Fibroblast of skin of right quadriceps (primary cell): ENCODE measurements around the gene GEMIN8.
A peak's percentile ranks its signal among the peaks of the same experiment; 100 is the strongest.

Source experiments
- DNase-seq: peaks from one replicate; pipeline ENCODE4 v3.0.0-alpha.2; 2013

GEMIN8 gene

DNA sequence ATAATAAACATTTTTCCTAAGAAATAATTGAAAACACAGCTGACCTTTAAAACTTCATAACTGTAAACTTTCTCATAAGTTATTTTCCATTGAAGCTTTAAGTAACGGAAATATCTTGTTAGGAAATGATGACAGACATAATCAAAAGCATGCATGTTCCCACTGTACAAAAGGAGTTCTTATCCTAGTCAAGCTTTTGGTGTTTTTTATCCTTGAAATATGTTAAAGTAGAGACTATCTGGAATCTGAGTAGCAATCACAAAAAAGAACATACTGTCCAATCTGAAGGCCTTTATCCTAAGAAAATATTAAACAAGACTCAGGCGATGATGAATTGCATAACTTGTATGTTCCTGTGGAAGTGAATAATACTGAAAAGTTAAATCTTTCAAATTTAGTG lies 14.4 kb downstream of the GEMIN8 start:
- DNase-seq = peak; percentile 42

GRCh38 chrX:14014526-14014925 lies 15.2 kb downstream of the GEMIN8 start:
- no peak for DNase-seq

DNA sequence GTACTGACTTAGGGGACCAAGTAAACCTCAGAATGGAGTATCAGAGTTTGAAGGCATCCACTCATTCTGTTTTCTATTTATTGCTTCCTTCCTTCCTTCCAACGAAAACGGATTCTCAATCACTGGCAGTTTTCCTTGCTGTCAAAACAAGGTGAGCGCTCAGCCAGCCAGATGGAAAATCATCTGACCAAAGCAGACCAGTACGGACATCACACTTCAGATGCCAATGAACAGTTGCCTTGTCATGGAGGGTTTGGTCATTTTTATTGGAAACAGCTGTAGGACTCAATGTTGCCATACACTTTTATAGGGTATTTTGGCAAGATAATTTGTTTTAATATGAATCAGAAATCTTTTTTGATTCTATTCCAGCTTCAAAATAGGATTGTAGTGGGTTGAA lies 16.6 kb downstream of the GEMIN8 start:
- peak; percentile 28 for DNase-seq

GRCh38 chrX:14010566-14010965 lies 19.1 kb downstream of the GEMIN8 start:
- DNase-seq = no peak

GRCh38 chrX:14006540-14006939 lies 23.2 kb downstream of the GEMIN8 start:
- no peak for DNase-seq

GRCh38 chrX:14003876-14004425 lies 25.7 kb downstream of the GEMIN8 start:
- DNase-seq = no peak

DNA sequence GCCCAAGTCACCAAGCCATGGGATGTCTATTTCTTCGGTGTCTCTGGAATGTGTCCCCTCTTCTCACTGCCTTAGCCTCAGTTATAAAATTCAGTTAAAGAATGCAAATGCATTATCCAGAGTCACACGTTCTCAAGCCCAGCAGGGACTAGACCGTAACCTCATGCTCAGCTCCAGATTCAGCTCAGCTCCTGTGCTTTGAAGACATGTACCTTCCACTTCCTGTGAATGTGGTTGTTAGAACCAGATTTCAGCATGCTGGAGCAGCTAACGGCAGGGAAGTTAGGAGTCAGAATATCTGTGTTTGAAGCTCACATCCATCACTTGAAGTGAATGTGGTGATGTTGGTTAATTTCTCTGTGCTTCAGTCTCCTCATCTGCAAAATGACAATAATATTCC lies 26.7 kb downstream of the GEMIN8 start:
- DNase-seq = no peak

DNA sequence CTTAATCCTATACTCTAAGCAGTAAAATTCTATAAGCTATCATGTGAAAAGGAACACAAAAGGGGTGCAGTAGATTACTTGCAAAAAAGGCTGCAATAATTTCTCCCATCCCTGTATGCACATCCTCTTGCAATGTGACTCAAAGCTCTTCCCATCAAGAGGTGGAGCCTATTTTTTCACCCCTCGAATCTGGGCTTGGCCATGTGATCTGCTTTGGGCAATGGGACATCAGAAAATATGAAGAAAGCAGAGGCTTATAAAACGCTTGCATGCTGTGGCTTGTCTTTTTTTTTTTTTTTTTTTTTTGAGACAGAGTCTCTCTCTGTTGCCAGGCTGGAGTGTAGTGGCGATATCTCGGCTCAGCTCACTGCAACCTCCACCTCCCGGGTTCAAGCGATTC lies 33.0 kb downstream of the GEMIN8 start:
- DNase-seq = no peak

- peak; percentile 40 for DNase-seq
Measured at GRCh38 chrX:13994536-13995080, 35.1 kb downstream of the GEMIN8 start.

DNA sequence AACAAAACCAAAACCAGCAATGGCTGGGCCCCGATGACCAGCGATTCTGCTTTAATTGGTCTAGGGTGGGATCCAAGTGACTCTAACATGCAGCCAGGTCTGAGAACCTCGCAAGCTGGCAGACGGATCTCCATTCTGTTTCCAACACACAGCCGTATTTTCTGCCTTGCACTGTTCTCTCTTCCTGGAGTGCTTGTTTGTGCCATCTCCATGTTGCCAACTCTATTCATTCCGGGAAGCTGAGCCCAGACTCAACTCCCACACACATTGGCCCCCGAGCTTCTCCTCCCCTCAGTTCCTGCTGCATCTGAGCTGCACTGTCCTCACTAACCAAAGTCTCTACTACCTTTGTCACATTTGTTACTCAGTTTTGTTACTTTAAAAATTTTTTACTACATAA lies 35.6 kb downstream of the GEMIN8 start:
- DNase-seq = no peak

DNA sequence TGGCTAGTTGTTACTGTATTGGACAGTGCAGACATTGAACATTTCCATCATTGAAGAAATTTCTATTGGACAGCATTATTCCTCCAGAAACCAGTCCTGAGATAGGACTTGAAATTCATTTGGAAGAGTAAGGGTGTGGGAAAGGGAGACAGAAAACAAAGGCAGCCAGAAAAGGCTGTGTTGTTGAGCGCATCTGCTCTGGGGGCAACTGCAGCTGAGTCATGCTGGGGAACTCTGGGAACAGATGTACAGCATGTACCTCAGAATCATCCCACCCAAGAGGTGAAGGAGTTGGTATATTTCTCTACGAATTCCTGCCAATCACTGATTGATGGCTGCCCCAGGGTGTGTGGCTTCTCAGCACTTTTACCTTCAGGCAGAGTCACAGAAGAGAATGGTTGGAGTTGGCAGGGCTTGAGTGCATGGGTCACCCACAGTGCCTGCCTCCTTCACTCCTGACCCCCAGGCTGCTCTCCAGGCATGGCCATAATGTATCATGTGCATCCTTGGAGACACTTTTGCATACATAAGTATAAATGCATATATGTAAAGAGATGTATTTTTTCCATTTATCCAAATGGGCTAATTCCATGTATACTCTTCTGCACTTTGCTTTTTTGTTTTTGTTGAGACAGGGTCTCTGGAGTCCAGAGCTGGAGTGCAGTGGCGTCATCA lies 39.4 kb downstream of the GEMIN8 start:
- no peak for DNase-seq

- DNase-seq = no peak
Measured at GRCh38 chrX:13985697-13986435, 43.8 kb downstream of the GEMIN8 start.

DNA sequence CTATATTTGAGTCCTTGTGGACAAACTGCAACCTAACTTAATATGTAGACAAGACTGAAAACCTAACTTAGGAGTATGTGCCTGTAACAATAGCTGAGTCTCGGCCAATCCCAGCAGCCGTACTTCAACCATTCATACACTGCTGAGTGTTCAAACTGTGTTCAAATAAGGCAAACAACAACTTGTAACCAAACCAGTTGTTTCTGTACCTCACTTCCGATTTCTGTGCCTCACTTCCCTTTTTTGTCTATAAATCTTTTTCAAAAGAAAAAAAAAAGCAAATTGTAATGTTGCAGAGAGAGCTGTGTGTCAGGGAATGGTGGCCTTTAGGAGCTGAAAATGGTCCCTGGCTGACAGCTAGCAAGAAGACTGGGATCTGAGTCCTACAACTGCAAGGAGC lies 46.0 kb downstream of the GEMIN8 start:
- no peak for DNase-seq

GRCh38 chrX:13968198-13968597 lies 61.5 kb downstream of the GEMIN8 start:
- no peak for DNase-seq

- no peak for DNase-seq
Measured at GRCh38 chrX:13967636-13968035, 62.1 kb downstream of the GEMIN8 start.

- no peak for DNase-seq
Measured at GRCh38 chrX:13966793-13967125, 62.9 kb downstream of the GEMIN8 start.

DNA sequence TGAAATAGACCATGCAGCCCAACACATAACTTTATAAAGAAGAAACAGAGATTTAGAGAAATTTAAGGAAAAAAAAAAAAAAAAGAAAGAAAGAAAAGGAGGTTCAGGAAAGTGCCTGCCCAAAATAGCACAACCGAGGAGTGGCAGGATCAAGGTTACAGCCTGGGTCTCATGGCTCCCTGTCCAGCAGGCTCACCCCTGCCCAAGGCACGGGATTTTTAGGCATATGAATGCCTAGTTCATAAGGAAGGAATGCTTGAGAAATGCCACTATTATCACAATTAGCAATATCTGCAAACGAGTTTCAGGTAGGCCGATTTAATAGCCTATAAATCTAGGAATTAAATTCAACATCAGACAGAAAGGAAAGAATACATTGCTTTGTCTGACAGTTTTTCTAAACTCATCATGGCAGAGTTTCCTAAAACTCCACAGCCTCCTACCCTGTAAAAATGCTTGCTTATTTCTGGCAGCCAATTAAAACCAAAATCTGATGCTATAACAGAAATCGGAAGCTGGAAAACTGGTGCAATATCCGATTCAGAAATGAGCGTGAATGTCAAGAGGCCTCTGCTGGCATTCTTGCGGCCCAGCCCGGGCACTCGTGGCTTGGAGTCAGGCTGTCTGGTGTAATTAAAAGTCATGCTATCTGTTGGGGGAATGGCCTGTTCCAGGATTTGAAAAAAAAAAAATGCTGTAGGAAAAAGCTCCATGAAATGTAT lies 63.5 kb downstream of the GEMIN8 start:
- DNase-seq = no peak

DNA sequence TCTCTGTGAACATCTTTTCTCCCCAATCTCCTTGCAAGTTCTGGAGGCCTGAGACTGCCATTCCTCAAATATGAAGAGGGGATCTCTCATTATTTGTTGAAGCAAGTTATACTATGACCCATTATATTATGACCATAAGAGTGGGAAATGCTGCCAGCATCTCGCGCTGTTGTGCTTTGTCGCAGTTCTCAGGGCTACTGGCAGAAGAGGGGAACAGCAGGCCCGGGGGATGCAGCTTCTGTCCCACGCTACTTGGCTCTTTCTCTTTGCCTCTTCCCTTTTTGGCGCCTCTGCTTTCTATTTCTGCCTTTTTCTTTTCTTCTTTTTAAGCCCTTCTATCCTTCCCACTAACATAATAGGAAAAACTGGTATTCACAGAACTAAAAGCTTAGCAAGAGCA lies 64.2 kb downstream of the GEMIN8 start:
- DNase-seq = no peak

GRCh38 chrX:13956998-13957397 lies 72.7 kb downstream of the GEMIN8 start:
- DNase-seq = no peak
